HG02642 (cell line): ENCODE data around the gene GPR33.
"Not testable (repeated sequence)": the region's sequence is repeated elsewhere in the genome, so short reads cannot be mapped to it uniquely, and the experiment has no call there.

Experiments used
- ATAC-seq: cut with Tn5 transposase; IDR thresholded peaks from one replicate; pipeline ENCODE4 v1.9.1; 2021; ENCODE audit warnings: mild to moderate bottlenecking; ENCODE audit not compliant: unreplicated experiment, poor library complexity

The GPR33 gene

DNA sequence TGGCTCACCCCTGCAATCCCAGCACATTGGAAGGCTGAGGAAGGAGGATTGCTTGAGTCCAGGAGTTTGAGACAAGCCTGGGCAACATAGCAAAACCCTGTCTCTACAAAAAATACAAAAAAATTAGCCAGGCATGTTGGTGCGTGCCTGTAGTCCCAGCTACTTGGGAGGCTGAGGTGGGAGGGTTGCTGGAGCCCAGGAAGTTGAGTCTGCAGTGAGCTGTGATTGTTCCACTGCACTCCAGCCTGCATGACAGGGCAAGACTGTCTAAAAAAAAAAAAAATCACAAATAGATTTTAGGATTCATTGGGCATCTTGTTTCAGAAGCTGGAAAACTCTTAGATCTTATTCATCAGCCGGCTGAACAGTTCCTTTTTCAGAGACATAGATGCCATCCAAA is 25.4 kb downstream of the GPR33 start:
- ATAC-seq: not testable (repeated sequence)

DNA sequence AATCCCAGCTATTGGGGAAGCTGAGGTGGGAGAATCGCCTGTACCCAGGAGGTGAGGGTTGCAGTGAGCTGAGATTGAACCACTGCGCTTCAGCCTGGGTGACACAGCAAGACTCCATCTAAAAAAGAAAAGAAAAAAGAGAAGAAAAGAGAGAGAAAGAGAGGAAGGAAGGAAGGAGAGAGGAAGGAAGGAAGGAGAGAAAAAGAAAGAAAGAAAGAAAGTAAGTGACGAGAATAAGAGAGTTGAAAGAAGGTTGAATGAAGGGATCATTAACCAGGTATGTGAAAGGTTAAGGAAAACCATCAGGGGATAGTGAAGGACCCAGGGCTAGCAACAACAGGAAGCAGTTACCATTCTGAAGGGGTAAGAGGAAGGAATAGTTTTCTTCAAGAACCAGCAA is 26.3 kb downstream of the GPR33 start:
- no peak for ATAC-seq

DNA sequence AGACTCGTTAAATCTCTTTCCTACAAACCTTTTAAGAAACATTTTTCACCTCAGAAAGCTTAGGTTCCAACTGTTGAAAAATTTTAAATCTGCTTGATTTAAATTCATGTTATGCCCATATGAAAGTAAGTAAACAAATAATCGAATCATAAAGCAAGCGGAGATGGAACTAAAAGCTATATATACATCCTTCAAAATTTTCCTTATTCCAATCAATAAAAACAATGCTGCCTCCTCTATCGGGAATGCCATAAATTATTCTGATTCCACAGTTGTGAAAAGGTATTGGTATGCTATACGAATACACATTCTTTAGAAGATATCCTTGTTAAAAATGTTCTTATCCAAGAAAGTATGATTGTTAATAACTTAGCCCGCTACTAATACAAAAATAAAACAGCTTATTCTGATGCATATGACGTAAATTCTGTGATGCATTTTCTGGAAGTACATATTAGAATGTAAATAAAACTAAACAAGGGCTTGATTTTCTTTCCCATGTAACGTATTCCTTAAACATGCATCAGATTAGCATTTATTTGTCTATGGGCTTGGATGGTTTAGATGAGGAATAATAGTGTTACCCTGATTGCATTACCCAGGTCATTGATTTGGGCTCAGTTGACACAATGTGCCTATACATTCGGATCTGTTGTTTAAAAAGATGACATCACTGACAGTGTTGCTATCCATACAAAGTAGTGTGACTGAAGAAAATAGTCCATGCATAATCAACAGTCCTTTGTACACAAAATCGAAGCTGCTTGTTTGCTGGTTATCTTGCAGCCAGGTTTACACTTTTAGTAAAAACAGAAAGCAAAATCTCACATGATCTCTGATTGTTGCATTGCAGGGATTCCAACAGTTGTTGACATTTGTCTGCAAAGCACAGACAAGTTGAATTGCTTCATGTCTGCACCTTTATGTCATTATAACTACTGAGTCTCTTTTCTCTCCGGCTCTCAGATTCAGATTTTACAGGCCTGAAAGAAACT is 29.9 kb downstream of the GPR33 start:
- ATAC-seq: no peak

DNA sequence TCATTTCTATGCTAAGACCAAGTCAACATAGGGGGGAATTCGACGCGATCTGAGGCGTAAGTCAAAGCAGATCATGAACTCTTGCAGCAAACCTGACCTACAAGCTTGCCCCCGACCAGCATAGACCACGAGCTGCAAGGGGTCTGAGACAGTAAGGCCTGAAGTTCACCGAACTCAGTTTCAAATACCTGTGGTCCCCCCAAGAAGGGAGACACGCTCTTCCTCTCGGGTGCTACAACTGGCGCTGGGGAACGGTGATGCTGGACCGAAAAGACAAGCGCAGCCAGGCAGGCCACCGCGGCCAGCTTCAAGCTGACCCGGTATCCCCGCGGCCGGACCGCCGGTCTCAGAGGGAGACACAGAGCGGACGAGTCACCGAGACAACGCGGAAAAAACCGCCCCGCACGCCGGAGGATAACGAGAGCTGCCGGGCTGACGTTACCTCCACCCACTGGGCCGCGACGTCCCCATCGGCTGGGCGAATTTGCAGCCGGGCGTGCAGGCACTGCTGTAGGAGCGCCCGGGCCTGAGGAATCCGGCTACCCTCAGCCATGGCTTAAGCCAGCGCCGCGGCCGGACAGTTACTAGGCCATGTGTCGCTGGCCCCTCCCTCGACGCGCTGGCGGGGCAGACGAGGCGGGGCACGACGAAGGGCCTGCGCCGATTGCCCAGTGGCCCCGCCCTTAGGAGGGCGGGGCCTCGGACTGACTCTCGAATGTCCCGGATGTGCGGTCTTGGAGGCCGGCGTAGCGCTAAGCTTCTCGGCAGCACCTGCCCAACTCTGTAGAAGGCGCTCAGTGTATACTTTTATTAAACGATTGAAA is 30.8 kb downstream of the GPR33 start, which contains the start of gene DTD2:
Gene DTD2 (minus strand): TSS at position 666 of the 824 bp plus-strand sequence. CDS start 113 bp downstream, at position 553.
- peak; percentile 99 for ATAC-seq

DNA sequence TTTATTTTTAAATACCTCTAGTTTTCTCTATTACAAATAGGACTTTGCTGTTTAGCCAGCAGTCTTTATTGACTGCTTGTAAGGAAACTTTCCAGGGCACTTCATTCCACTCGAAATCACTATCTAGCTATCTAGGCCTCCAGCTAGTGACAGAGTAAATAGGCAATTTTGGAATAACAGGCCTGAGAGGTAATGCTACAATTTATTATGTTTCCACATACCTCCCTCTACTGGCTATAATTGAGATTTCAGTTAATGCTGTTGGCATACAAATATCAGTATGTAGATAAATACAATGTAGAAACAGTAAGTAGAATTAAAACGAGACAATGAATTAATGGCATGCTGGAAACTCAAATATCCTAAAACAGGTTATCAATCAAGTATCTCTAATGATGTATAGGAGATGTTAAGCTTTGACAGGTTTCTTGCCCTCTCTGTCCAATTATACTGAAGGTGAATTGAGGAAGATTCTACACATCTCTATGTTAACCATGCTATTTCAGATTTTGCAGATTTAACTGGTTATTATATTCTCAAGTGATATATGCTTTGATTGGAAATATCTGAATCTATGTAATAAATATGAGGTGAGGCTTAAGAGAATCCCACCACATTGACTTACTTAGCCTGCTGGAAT is 37.7 kb downstream of the GPR33 start:
- no peak for ATAC-seq

DNA sequence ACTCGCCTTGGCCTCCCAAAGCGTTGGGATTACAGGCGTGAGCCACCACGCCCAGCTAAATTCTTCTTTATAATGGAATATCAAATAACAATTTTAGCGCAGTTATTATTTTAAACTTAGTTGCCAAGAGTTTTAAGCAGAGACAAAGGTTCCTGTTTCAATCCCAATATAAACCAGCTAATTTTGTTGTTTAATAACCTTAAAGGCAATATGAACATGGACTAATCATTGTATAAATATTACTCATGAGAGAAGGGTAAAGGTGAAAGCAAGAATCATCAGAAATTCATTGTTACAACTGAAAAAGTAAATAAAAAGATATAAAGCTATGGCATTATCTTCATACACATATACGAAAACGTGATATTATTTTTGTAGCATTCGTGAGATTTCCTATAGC is 38.7 kb downstream of the GPR33 start:
- no peak for ATAC-seq

DNA sequence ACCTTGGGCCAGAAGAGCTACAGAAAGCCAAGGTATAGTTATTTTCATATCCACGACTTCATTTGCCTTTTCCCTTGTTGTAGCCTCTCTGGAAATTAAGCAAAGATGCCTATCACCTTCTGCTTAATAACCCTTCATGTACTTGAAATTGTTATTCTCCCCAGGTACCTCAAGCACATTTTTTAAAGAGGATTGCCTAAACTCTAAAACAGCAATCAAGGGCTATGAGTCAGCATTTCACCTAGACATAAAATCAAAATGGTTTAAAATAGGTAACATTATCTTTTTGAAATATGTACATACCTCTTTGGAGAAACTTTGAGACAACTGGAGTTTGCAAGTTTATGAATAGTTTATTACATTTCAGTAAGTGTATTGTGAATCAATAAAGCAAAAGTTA is 42.1 kb downstream of the GPR33 start:
- ATAC-seq: no peak

DNA sequence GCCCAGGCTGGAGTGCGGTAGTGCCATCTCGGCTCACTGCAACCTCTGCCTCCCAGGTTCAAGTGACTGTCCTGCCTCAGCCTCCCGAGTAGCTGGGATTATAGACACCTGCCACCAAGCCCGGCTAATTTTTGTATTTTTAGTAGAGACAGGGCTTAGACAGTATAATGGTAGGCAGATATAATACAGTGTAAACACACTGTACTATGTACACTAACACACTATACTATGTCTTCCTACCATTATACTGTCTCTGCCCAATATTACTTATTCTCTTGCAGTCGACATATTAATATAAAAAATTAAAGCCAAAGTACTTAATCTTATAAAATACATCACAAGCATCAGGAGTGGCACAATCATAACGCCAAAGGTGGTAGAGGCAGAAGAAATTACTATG is 45.6 kb downstream of the GPR33 start:
- no peak for ATAC-seq

DNA sequence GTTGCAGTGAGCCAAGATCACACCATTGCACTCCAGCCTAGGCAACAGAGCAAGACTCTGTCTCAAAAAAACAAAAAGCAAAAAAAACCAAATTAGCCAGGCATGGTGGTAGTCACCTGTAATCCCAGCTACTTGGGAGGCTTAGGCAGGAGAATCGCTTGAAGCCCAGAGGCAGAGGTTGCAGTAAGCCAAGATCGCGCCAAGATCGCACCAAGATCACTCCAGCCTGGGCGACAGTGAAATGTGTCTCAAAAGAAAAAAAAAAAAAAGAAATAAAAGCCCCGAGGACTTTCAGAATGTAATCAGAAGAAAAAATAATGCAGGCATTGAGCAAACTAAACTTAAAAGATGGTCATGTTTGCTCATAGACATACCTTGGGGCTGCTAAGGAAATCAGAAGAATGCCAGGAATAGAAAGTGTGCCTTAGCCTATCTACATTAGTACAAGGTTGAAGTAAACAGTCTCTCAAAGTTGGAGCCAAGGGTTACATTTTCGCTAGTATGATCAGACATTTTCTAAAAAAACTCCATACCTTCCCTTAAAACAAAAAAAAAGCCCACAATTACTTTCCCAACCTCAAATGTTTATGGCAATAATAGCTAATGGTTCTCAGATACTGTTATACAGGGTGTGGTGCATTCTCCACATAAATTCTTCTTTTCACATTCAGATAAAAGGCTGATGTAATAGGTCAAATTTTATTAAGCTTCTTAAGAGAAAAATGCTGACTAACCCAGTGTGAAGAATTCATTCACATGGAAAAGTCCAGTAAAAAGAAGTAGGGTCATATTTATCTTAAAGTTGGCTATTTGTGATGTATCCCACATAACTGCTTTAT is 46.3 kb downstream of the GPR33 start:
- no peak for ATAC-seq

DNA sequence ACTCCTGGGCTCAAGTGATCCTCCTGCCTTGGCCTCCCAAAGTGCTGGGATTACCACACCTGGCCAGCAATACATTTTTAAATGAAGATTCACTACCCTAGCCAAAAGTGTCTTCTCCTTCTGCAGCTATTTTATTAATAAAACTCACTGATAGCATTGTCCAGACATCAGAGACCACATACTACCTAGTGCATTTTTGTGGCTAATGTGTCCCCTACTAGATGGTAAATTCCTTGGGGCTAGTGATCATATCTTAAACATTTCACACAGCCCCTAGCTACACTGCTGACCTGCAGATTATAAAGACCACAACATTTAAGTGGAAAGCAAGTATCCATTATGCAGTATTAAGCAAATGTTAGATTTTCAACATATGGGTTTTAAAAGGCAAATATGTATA is 47.6 kb downstream of the GPR33 start:
- ATAC-seq: no peak

DNA sequence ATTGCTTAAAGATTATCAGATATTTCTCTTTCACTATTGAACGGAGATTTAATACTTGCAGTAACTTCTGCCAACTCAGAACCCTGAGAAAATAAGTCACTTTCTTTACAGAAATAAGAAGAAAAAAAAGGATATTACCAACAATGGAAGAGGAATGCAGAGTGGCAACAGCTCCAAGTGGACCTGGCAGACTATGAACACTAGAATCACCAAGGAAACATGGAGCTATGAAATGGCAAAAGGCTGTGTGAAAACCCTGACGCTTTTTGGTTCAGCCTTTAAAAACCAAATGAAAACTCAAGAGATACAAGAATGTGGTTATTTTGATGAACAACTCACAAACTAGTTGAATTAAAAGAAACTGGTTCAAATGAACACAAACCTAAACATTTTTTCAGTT is 48.3 kb downstream of the GPR33 start:
- no peak for ATAC-seq

DNA sequence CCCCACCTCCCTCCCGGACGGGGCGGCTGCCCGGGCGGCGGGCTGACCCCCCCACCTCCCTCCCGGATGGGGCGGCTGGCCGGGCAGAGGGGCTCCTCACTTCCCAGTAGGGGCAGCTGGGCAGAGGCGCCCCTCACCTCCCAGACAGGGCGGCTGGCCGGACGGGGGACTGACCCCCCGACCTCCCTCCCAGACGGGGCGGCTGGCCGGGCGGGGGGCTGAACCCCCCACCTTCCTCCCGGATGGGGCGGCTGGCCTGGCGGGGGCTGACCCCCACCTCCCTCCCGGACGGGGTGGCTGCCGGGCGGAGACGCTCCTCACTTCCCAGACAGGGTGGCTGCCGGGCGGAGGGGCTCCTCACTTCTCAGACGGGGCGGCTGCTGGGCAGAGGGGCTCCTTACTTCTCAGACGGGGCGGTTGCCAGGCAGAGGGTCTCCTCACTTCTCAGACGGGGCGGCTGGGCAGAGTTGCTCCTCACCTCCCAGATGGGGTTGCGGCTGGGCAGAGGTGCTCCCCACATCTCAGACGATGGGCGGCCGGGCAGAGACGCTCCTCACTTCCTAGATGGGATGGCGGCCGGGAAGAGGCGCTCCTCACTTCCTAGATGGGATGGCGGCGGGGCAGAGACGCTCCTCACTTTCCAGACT is 50.7 kb downstream of the GPR33 start:
- not testable (repeated sequence) for ATAC-seq

DNA sequence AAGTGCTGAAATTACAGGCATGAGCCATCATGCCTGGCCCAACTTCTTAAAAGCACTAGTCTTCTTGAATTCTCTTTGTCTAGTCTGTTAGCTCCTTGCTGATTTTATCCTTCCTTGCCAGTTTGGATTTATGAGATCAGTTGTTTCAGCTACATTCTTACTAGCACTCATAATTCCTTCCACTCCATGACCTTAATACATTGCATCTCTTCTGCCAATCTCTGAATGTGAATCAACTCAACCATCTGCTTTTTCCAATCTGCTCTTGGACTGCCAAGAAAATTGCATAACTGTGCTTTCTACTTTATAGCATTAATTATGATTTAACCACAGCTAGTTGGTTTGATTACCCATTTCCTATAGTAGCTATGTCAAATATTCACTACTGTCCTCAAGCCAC is 52.6 kb downstream of the GPR33 start:
- ATAC-seq: no peak
